ENCODE measurements around the gene ADAM22.
A peak's percentile ranks its signal among the peaks of the same experiment; 100 is the strongest.

Gene ADAM22

GRCh38 chr7:88042803-88043202 is 108.8 kb downstream of the ADAM22 start:
- DNase-seq, result no peak

- no peak for DNase-seq
These were observed 110.0 kb downstream of the ADAM22 start for GRCh38 chr7:88044069-88044468.

DNA sequence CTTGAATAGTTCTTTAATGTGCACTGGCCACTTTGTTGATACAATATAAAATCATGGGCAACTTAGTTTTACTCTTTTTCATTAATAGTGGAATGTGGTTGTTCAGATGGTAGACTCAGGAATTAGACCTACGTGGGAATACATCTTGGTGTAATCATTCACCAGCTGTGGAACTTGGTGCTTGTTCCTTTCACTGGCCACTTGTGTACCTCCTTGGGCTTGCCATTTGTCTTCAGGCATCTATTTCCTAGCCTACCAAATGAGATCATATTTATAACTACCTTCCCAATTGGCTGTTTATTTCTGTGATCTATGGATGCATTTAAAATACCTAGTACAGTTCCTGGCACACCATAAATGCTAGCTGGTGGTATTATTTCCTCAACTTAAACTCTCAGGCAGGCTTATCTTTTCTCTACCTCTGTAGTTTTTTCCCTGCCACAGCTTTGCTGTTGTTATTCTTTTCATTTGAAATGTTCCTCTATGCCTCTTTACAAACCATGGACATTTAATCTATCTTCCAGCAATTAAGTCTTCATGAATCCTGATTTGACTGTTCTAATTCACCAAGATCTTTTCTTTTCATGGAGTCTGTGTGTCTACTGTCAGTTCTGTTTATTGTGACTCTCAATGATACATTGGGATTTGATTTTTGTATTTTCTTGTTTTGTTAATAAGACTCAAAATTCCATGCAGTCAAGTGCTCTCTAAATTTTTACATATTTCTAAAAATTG is 113.0 kb downstream of the ADAM22 start:
- no peak for DNase-seq

- DNase-seq, result no peak
These were observed 123.6 kb downstream of the ADAM22 start for GRCh38 chr7:88057655-88058054.

- DNase-seq, result no peak
These were observed 128.2 kb downstream of the ADAM22 start for GRCh38 chr7:88062238-88062637.

DNA sequence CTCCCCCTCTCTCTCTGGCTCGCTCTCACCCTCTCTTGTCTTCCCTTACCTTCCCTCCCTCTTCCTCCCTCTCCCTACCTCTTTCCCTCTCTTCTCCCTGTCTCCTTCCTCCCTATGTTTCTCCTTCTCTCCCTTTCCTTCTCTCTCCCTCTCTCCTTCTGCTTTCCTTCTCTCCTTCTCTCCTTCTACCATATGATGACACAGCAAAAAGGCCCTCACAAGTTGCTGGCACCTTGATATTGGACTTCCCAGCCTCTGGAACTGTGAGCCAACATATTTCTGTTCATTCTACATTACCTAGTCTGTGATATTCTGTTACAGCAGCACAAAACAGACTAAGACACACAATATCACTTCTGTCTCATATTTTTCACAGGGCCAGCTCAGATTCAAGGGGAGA is 135.0 kb downstream of the ADAM22 start:
- no peak for DNase-seq

GRCh38 chr7:88071994-88072714 is 138.1 kb downstream of the ADAM22 start:
- DNase-seq, result no peak

DNA sequence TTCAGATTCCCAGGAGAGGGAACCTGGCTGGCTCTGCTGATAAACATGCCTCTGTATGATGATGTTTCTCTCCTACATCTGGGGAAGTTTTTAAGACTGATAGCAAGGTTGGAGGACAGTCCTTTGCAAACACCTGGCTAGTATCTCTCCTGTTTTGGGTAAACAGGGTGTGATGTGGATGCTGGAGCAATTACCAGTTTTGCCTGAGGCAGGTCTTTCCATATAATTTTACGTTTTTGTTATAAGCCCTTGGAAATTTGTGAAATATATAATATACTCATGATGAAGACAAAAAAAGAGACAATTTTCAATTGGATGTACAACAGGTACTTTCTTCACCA is 138.6 kb downstream of the ADAM22 start:
- no peak for DNase-seq

DNA sequence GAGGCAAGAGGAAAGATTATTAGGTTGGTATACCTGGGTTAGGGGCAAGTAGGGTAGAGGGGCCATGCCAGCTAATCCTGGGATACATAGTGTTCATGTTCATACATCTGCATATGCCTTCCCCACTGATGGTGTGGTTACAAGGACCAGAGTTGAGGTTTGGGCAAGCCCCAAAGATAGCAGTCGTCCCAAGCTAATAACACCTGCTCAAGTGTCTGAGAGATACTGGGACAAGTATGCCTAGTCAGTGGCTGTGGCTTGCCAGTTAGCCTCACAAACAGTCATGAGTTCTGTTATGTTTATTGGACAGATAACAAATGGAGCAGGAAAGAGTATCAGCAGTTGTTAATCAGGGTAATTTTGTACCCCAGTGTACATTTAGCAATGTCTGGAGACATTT is 139.6 kb downstream of the ADAM22 start:
- DNase-seq, result peak; percentile 39

DNA sequence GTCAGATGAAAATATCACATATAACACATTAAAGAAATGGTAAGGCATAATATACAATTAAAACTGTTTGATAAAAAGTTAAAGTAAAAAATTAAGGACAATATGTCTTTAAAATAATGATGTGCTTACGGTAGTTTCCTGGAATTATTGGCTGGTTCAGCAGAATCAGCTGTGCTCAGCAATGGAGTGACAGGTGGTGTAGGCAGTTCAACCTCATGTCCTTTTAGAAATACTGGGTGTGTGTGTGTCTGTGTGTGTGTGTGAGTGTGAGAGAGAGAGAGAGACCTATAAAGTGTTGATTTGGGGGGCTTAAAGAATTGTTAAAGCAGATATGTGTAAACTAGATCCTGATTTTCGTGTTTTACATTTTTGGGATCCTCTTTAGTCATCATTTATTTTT is 141.2 kb downstream of the ADAM22 start:
- no peak for DNase-seq

- DNase-seq, result no peak
These were observed 149.8 kb downstream of the ADAM22 start for GRCh38 chr7:88083883-88084282.

- no peak for DNase-seq
These were observed 155.5 kb downstream of the ADAM22 start for GRCh38 chr7:88089561-88089960.

DNA sequence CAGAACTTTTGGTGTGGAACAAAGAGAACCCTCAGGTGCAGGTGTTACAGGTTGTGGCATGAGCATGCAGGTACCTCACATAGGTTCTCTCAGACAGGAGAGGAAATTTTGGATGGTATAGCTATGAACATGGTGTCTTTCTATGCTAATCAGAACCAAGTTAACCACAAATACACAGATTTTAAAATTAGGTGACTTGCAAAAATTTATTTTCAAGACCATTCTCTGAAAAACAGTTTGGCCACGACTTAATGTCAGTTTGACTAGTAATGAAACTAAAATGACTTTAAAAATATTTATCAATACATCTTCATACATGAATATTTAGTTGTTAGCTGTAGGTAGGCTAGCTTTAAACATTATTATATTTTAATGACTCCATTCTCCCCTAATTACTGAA is 156.2 kb downstream of the ADAM22 start:
- DNase-seq, result no peak

DNA sequence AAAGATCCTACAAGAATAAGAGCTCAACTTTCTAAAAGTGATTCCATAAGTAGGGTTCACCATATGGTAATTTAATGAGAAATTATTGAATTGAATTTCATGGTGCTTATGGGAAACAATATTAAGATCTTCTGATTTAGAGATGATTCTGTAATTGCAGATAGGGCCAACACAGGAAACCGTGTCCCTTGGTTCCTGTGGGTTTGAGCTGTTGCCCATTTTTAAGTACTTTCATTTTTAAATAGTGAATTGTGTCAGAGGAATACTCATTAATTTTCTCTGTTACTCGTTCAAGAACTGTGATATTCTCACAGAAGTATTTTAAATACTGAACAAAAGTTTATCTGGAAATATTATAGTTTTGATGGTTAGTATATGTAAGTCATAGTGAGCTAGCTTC is 156.6 kb downstream of the ADAM22 start:
- DNase-seq, result no peak

GRCh38 chr7:88091988-88092675 is 158.1 kb downstream of the ADAM22 start:
- no peak for DNase-seq

GRCh38 chr7:88092676-88092999 is 158.6 kb downstream of the ADAM22 start:
- no peak for DNase-seq

DNA sequence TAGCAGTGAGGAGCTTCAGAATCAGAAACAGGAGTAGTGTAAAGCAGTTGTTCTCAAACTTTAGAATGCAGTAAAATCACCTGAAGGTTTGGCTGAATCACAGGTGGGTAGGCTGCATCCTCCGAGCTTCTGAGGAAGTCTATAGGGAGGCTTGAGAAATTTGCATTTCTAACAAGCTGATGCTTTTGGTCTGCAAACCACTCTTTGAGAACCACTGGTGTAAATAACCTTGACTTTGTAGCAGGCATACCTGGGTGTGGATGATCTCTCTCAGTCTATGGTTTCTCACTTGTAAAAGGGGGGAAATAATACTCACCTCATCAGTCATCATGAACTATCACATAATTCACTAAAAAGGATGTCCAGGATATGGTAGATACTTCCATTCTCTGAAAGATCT is 167.7 kb downstream of the ADAM22 start:
- no peak for DNase-seq

DNA sequence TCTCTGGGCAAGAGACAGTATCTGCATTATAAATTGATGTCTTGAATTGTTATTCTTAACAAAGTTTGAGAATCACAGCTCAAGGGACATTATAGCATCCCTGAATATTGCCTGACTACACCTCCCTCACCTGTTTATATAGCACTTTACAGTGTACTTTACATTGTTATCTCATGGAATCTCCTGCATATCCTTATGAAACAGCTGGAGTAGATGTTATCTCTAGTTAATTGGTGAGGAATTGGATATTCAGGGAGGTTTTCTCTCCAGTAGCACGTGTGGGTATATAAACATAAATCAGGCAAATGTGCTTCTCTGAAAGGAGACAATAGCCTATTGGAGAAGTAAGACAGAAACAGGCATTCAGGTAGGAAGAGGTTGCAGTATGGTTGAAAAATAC is 168.6 kb downstream of the ADAM22 start:
- no peak for DNase-seq

DNA sequence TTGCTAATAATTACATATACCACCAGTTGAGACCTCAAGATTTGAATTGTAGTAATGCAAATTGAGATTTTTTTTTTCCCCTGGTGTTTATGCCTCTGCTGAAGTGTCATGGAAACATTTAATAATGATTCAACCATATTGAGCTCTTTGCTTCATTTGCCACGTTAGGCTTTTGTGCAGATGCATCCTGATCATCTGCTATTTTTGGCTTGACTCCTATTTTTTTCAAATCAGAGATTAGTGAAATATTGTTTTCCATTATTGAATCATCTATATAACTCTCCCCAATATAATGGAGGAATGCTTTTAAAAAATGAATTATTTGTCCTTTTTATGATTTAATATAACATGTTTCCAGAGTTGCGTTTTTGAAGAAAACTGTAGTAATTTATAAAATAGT is 170.7 kb downstream of the ADAM22 start:
- no peak for DNase-seq

DNA sequence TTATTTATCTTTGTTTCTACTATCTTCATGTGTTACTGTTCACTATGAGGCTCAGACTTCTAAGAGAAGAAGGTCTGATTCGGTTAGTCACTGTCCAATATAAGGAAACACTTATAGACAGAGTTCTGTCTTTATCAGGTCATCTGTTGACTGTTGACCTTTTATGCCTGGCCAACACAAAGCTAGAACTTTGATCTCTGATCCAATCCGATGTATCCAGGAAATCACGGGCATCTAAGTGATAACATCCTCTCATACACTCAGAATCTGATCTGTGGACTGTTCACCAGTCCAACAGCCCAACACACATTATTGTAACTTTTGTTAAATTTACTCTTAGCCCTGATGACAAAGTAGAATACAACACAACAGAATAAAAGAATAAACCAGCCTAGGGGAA is 171.2 kb downstream of the ADAM22 start:
- no peak for DNase-seq

- DNase-seq, result no peak
These were observed 172.4 kb downstream of the ADAM22 start for GRCh38 chr7:88106434-88106833.

DNA sequence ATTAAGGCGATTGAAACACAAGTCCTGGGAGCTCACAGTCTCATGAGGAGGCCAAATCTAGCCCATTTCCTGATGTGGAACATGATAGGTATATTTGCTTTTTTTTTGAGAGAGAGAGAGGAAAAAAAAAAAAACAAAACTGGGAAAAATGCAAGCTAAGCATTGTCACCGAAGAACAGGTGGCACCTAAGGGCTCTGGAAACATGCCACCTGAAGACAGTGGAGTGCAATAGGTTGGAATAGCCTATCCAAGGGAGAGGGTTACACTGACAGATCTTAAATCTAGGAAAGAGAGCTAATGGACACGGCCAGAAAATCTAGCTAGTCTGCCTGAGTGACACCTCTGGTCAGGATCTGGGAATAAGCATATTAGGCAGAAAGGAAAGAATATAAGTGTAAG is 175.6 kb downstream of the ADAM22 start:
- no peak for DNase-seq

DNA sequence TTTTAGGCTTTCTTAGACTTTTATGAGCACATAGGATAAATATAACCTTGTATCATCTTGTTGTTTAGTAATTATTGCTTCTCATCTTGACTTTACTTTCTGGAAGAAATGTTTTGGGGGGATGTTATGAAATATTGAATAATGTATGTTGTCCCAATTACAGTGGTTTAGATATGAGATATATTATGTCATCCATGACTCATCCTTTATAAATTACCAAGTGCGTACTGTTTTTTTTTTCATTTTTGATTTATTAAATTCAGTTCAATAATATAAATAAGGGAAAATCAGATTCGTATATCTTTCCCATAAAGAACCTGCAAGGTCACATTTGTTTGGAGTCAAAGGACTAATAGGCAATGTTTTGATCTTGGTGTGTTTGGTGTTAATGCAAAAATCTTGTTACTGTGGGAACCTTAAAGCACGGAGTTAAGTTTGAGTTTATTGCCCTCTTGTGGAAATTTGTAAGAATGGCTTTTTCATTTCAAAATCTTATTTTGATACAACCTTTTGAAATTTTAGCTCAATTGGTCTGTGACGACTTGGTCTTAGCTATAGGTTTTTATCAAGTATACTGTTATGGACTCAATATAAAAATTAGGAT is 177.2 kb downstream of the ADAM22 start:
- peak; percentile 72 for DNase-seq

DNA sequence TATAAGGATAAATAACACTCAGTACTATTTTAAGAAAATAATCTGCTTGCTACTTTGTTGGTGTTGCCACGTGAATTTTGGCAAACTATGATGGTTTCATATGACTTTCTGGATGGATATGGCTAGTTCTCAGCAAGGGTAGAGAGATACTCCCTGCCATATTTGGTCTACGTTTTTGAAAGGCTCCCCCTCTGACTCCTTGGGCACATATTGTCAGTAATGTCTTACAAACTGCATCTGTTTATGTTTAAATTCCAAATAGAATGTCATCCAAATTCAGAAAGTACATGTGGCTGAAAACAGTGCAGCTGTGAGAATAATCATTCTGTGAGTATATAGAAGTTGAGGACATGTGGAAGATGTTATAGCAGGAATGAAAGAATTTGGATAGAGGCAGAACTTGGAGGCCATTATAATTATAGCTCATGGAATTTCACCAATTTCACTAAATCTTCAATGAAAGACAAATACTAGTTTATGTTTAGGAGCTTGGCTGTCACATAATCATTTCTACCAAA is 178.0 kb downstream of the ADAM22 start:
- no peak for DNase-seq

Measured in hematopoietic multipotent progenitor cell treated with erythropoietin and hydrocortisone succinate and interleukin-3 and kit ligand, for 6 days (in vitro differentiated cells).